Measurements from ENCODE around the gene TP53I3. TPM values are rescaled to one million over a fixed set of nuclear protein-coding genes. Genes with fewer than 3 reads are reported as not detected.
A peak's percentile ranks its signal among the peaks of the same experiment; 100 is the strongest.

The TP53I3 gene
- total and polyA plus RNA-seq, 2 of the 4 experiments (the other 2 are of a cell fraction): 25.5 to 42.2 TPM

DNA sequence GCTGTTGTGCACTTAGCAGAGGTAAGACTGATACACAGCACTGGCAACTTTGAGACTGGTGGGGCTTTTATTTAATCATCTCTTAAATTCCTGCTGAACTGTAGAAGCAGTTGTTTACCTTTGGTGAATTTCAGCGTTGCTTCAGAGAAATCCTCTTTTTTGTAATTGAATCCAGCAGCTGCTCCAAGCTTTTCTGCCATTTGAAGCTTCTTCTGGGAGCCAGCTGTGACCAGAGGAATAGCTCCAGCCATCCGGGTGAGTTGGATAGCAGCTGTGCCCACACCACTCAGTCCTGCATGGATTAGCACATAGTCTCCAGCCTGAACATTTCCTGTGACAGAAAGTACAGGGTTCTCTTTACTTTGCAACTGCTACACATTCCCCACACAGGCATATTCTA lies 3.9 kb downstream of the TP53I3 start:
- Histone ChIP-seq H3K9me1 (ENCODE audit: insufficient read depth, low read length) (peaks cover 11% of the 10 kb centered on the region), H4K20me1 (ENCODE audit: insufficient read depth, low read length) (no peaks in the 10 kb centered on the region; the same call in 1 of the 2 replicates), H2AK5ac (ENCODE audit: low read depth, low read length) (no peak overlapping the region), H2BK15ac (ENCODE audit: low read depth, low read length) (no peak overlapping the region), H3K9me3 (ENCODE audit: control insufficient read depth, insufficient read depth, low read length) (no peaks in the 10 kb centered on the region), H2BK120ac (ENCODE audit: low read depth, low read length) (no peak overlapping the region), H3K36me3 (ENCODE audit: control insufficient read depth, insufficient read depth, low read length) (peaks cover 18% of the 10 kb centered on the region), H4K8ac (ENCODE audit: low read depth in 2 of 2, low read length in 2 of 2) (no peak overlapping the region), H3K18ac (ENCODE audit: low read depth, low read length) (no peak overlapping the region), H3K27ac (ENCODE audit: insufficient read depth, low read length) (no peak overlapping the region), H2AK9ac (replicated peaks; ENCODE audit: low read depth, low read length, poor library complexity) (no peak overlapping the region), H3K9ac (ENCODE audit: low read depth, low read length) (no peak overlapping the region), H3K27me3 (ENCODE audit: control insufficient read depth, insufficient read depth, low read length) (no peaks in the 10 kb centered on the region), H4K91ac (ENCODE audit: insufficient read depth, low read depth, low read length) (no peak overlapping the region), H2AFZ (replicated peaks; ENCODE audit: low read length, poor library complexity) (no peak overlapping the region), H3K4me3 (ENCODE audit: insufficient read depth, low read depth, low read length) (no peak overlapping the region), H3K23ac (ENCODE audit: low read depth, low read length) (no peak overlapping the region), H3K79me1 (ENCODE audit: low read depth in 1 of 2, low read length in 2 of 2) (peaks cover 12 to 44% of the 10 kb centered on the region in 2 experiments), H2BK20ac (ENCODE audit: low read depth, low read length) (no peak overlapping the region), H3K4ac (ENCODE audit: low read depth, low read length) (no peak overlapping the region), H4K5ac (ENCODE audit: low read depth, low read length) (no peak overlapping the region), H3K4me2 (ENCODE audit: low read depth, low read length) (no peak overlapping the region), H3K4me1 (ENCODE audit: control insufficient read depth, insufficient read depth, low read length) (peaks cover 6% of the 10 kb centered on the region; the same call in 1 of the 2 replicates), H3K56ac (ENCODE audit: extremely low read depth, insufficient read depth, low read length) (no peak overlapping the region), H3K14ac (replicated peaks; ENCODE audit: low read depth, low read length) (no peak overlapping the region), H2BK5ac (ENCODE audit: low read depth, low read length, poor library complexity, severe bottlenecking) (no peak overlapping the region)
- POLR2A ChIA-PET (ENCODE audit: unreplicated experiment): no interaction called here
- CTCF ChIA-PET: no interaction called here
- no peak for TF ChIP-seq CTCF (conservative IDR thresholded peaks at IDR 0.05; ENCODE audit: low read depth, low read length)
- TF ChIP-seq RFX5 (IDR thresholded peaks at IDR 0.05; ENCODE audit: low read depth, low read length): no peak
- no peak for TF ChIP-seq RCOR1 (IDR thresholded peaks at IDR 0.05; ENCODE audit: insufficient replicate concordance, low read length)
- in situ Hi-C loops (cut with MboI; ENCODE audit: low sequenced_read_pairs) (no loop called here), intact Hi-C loops (cut with micrococcal nuclease) (no loop called here), dilution Hi-C loops (cut with HindIII; ENCODE audit: low sequenced_read_pairs, unreplicated experiment) (no loop called here)
- no TSS peak for BruUV-seq (replicated peaks)
- ATAC-seq (ENCODE audit: low read depth): no peak
- DNase-seq: peak; percentile 36
- 80% methylated on average over 1 of the region's 2 CpGs; no CpG with 5 or more reads in 1 of the 2 experiments for WGBS, 2 experiments (ENCODE audit: extremely low coverage in 2 of 2, insufficient read length in 1 of 2)
